ENCODE measurements around the gene FGD1.
"Not testable (repeated sequence)": the region's sequence is repeated elsewhere in the genome, so short reads cannot be mapped to it uniquely, and the experiment has no call there.

FGD1 gene

DNA sequence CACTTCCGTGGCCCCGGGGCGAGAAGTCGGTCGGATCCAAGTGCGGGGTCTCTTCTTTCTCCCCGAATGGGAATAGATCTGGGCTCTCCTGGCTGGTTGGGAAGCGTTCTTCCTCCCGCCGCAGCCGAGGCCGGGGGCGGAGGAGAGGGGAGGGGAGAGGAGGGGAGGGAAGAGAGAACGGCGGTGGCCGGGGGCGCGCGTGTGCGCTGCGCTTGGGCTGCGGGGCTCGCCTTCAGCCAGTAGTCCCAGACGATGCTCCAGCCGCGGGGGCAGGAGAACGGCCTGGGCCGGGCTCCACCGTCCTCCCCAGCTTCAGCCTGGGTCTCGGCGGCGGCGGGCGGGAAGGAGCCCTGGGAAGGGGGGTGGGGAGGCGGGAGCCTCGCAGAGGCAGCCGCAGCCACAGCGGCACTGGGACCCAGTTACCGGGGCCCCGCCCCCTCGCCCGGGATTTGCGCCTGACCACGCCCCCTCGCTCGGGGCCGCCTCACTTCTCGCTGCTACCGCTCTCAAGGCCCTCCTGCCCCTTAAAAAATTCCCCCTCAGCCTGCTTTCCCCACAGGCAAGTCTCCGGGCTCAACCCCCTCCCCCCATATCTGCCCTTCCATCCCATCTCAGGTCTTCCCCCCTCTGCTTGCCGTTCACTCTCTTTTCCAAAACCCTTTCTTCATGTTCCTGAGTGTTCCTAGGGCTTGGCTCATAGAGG is at the start of gene FGD1:
Gene FGD1 (minus strand): TSS at position 421 of the 703 bp plus-strand sequence. CDS start 802 bp downstream, outside the sequence.
- peak; percentile 83 for DNase-seq

DNA sequence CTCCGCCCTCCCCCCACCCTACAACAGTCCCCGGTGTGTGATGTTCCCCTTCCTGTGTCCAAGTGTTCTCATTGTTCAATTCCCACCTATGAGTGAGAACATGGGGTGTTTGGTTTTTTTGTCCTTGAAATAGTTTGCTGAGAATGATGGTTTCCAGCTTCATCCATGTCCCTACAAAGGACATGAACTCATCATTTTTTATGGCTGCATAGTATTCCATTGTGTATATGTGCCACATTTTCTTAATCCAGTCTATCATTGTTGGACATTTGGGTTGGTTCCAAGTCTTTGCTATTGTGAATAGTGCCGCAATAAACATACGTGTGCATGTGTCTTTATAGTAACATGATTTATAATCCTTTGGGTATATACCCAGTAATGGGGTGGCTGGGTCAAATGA is 46.2 kb upstream of the FGD1 start:
- DNase-seq = not testable (repeated sequence)

DNA sequence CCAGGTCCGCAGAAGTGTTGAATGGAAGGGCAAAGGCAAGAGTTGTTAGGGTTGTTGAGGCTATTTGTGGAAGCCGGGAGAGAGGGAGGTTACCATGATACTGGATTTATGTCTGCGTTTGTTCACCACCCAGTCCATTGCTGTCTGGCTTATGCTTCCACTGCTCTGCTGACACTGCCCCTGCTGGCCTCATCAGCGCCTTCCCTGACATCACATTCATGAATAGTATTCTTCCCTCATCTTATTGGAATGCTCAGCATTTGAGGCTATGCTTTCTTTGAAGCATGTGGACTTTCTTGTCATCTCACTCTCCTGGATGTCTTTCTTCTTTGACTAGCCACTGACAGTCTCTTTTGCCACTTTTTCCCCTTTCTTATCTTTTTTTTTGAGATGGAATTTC is 44.3 kb upstream of the FGD1 start:
- DNase-seq = no peak

DNA sequence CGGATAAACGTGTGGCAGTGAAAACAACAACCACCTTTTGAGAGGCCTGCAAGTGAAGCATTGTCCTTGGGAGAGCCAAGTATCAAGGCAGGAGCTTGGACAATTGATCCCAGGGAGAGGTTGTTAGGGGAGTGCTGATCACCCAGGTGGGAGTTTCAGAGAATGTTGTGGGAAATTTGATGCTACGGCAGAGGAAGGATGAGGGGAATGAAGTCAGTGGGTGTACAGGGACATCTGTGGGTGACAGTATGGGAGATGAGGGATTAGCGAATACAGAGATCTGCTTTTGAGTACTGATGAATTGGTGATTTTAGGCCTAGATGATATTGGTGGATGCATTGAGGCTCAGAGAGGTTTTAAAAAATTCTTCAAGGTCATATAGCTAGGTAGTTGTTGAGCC is 38.2 kb upstream of the FGD1 start:
- no peak for DNase-seq

DNA sequence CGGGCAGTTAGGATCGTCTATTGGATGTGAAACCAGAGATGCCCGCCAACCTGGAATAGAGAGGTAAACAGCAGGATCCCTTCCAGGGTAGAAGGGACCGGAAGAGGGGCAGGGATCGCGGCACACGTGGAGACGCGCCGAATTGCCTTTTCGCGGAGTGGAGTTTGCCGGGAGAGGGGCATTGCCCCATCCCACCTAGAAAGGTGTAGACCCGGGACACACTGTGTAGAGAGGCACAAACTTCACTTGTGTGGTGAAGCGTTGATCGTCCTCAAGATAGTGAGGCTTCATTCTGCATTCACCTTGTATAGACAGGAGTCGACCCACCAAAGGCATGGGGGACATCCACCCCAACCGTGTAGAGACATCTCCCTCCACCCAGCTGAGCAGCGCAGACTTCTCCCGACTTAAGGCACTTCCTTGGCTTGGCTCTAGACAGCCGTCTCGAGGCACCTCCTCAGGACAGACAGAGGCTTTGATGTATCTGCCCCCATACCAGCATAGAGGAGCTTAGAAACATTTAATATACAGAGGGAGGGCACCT is 34.4 kb upstream of the FGD1 start:
- peak; percentile 37 for DNase-seq

DNA sequence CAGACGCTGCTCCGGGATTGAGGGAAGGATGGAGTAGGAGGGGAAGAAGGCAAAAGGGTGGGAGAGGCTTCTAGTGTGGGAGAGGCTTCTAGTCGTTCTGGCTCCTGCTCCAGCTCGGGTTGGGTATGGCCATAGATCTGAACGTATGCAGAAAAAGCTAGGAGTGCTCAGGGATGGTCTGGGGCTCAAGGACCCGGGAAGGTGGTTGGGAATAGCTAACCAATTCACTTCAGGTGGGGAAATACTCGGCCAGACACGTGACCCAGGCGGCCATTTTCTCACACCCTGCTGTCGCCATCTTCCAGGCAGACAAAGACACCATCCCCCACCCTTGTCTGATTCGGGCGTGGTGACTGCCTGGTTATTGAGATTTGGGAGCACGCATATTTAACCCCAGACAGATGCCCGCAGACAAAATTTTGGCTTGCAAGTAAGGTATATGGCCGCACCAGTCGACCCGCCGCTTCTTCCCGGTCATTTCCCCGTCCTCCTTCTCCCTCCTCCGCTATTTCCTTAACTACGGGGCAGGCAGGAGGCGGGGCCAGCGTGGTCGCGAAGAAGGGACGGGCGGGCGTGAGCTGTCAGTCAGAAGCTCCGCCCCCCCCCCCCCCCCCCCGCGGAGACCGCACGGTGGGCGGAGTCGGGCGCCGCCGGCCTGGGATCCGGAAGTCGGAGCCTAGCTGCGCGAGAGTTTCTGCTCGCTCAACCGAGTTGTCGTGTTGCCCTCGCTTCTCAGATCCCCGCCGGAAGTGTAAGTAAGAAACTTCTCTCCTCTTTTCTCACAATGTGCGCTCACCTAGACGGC is 33.7 kb upstream of the FGD1 start, which contains the start of gene GNL3L:
Gene GNL3L (plus strand): TSS at position 668 of the 805 bp plus-strand sequence. CDS start 2,348 bp downstream, outside the sequence.
- DNase-seq = peak; percentile 93

DNA sequence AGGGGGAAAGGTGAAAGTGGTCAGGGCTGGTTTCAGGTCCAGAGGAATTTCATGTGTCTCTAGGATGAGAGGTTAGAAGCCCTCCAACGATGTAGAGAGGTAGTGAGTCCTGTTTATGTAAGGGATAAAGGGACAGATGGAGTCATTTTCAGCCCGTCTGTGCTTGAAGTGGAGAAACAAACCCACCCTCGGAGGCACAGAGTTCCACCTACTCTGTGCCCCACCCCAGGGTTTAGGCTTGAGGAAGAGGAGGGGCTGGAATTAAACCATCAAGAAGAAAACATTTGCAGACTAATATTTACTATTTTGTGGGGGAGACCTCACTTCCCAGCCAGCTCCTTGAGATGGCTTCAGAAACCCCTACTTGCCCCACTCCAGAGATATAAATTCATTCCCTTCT is 33.1 kb upstream of the FGD1 start:
- DNase-seq = peak; percentile 85

DNA sequence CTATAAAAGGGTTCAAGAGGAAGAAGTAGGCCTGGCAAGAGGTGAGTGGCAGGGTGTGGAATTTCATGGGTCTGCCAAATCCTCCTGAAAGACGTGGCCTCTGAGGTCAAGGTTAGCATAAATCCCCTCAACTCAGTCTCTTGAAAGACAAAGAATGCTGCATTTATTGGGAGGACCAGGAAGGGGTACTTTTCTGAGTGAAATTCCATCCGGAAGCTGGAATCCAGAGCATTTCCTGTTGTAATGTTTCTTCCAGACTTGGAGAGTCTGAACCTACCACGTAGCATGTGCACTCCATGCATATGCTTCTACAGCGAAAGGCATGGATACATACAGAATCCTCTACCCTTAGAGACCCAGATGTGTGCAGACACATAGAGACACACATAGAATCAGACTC is 13.4 kb upstream of the FGD1 start:
- no peak for DNase-seq

DNA sequence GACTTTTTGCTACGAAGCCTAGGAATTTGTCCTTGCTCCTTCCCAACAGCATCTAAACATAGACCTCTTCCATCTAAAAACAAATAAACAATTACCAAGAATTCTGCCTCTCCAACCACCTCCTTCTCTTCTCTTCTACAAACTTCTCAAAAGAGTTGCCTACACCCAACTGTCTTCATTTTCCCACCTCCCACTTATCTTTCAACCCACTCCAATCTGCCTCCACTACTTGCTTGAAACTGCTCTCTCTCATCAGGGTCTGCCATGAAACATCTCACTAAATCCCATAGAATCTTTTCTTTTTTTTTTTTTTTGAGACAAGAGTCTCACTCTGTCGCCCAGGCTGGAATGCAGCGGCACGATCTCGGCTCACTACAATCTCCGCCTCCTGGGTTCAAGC is 902 bp upstream of the FGD1 start:
- DNase-seq = no peak

DNA sequence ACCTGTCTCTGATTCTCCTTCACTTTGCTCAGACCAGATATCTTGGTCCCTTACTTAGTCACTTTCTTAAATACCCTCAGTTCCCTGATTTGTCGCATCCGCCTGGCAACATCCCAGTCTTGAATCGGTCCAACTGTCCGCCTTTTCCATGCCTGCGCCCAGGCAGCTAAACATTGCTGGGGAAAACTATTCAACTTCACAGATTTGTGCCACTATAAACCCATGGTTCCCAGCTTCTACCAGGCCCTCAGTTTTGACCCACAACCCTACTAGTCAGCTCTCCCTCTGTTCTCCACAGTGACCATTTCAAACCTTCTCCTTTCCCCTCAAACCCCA is 451 bp upstream of the FGD1 start:
- no peak for DNase-seq

DNA sequence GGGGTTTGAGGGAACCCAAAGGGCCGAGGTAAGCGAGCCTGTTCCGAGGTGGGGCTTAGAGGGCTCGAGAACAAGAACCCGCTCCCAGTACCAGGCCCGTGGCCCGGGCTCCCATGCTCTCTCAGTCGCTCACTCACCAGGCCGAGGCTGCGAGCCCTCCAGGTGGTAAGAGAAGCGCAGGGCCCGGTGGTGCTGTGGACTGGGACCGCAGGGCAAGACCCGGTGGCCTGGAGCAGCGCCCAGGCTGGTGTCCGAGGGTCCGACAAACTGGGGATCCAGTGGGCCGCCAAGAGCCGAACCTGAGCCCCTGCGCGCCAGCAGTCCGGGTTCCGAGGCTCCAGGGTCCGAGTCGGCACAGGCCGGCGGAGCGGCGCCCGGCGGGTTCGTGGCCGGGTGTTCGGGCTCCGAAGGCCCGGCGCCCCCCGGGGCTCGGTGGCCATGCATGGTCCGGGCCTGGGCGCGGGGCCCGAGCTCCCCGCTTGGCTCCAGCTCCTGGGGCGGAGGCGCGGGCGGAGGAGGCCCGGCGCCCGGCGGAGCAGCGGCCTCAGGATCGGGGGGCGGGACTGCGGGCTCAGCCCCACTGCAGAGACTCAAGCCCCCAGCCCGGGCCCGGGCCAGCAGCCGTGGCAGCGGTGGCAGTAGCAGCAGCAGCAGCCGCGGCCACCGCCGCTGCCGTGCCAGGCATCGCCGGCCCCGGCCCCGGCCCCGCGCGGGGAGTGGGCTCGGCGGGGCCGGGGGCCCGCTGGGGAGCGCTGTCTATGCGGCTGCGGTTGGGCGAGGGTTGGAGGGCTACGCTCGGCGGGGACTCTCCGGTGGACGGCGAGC is 833 bp downstream of the FGD1 start:
- peak; percentile 52 for DNase-seq

DNA sequence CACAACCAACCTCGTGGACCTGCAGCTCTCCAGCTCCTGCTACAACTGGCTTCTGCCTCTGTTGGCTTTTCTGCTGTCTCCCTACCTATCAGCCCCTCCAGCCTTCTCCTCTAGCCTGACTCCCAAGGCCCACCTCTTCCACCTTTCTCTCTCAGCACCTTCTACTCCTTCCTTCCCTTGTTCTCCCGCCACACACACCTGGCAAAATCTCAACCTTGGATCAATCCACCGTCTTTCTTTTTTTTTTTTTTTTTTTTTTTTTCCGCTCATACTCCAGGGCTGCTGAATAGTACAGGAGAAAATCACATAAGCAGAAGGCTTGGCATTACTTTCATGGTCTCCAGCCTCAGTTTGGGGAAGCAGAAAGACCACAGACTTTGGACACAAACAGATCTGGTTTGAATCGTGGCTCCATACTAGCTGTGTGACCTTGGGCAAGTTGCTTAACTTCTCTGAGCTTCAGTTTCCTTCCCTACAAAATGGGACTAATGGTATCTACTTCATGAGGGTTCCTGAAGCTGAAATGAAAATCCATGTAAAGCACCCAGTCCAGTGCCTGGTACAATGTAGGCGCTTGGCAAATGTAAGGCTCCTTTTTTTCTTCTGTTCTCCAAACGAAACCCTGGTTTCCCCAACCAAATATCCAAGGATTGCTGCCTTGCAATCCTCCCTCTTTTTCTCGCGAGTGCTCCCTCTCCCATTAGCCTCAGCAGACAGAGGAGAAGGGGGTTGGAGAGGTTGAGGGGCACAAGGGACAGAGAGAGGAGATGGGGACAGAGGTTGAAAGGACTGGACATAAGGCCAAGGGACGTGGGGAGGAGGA is 1.7 kb downstream of the FGD1 start:
- no peak for DNase-seq

DNA sequence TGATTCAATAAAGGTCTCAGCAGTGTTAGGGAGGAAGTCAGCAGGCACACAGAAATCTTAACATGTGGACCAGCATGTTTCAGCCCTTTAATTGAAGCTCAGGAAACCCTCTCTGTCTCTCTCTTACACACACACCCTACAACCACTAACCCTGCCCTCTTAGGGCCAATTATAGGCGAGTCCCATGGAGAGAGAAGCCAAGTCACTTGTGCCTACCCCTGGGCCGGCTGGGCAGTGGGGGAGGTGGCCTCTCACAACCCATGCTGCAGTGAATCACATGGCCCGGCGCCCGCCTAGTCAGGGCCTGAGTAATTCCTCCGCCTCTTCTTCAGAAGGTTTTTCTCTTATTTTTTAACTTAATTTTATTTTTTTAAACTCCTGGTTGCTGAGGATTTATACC is 3.7 kb downstream of the FGD1 start:
- DNase-seq = peak; percentile 9

DNA sequence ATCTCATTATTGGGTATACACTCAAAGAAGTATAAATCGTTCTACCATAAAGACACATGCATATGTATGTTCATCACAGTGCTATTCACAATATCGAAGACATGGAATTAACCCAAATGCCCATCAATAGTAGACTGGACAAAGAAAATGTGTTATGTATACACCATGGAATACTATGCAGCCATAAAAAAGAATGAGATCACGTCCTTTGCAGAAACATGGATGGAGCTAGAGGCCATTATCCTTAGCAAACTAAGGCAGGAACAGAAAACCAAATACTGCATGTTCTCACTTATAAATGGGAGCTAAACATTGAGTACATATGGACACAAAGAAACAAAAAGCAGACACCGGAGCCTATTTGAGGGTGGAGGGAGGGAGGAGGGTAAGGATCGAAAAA is 6.2 kb downstream of the FGD1 start:
- not testable (repeated sequence) for DNase-seq

DNA sequence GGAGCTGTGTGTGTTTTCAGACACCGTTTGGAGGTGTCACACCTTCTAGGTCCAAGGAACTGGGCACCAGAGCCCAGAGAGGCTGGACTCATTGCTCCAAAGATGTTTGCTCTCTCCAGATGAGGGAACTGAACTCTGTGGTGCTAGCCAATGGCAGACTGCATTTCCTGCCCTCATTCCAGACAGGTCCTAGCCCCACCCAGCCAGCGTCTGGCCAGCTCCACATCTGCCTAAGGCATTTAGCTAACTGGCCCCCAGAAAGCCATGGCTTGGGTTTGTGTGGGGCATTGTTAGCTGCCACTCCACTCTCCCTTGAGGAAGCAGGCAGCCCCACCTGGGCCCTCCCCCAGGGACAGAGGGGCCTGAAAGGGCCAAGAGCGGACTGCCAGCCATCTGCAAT is 11.4 kb downstream of the FGD1 start:
- no peak for DNase-seq

DNA sequence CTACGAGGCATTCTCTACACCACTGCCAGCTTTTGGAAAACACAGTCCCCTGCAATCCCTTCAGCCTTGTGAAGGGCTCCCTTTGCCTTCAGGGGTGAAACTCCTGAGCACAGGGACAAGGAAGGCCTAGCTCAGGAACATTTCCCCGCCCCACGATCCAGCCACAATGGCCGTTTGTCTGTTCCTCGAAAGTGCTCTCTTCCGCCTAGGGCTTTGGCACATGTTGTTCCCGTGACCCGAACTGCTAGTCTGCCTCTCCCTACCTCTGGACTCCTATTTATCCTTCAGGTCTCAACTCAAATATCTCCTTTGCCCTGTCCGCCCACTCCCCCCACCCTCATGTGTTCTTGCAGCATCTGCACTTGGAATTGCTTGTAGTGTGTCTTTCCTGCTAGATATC is 12.1 kb downstream of the FGD1 start:
- no peak for DNase-seq

DNA sequence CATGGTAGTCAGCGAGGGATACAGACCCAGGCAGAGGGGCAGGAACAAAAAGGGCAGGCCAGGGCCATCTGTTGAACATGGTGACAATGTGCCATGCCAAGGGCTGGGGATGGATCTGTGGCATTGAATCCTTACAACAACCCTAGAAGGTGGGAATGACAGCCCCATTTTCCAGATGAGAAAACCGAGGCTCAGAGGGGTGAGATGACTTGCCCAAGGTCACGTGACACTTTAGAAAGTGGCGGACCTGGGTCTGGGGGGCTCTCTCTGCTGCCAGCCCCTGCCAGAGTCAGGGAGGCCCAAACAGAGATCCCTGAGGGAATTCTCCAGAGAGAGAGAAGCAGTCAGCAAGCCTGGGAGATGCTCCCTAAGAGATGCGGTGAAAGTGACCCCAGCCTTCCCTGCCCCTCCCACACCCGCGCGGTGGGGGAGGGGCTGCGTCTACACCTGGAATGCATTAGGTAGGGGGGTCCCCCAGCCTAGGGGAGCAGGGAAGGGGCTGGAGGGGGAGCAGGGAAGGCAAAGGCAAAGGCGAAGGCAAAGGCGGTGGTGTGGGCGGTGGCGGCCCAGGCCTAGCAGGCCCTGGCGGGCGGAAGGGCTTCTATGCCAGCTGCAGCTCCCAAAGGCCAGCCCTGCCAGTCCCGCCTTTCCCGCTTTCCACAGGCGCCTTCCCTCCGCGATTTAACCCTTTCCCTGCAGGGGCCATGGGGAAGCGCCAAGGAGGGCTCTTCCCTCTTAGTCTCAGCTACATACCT is 13.0 kb downstream of the FGD1 start:
- DNase-seq = no peak

DNA sequence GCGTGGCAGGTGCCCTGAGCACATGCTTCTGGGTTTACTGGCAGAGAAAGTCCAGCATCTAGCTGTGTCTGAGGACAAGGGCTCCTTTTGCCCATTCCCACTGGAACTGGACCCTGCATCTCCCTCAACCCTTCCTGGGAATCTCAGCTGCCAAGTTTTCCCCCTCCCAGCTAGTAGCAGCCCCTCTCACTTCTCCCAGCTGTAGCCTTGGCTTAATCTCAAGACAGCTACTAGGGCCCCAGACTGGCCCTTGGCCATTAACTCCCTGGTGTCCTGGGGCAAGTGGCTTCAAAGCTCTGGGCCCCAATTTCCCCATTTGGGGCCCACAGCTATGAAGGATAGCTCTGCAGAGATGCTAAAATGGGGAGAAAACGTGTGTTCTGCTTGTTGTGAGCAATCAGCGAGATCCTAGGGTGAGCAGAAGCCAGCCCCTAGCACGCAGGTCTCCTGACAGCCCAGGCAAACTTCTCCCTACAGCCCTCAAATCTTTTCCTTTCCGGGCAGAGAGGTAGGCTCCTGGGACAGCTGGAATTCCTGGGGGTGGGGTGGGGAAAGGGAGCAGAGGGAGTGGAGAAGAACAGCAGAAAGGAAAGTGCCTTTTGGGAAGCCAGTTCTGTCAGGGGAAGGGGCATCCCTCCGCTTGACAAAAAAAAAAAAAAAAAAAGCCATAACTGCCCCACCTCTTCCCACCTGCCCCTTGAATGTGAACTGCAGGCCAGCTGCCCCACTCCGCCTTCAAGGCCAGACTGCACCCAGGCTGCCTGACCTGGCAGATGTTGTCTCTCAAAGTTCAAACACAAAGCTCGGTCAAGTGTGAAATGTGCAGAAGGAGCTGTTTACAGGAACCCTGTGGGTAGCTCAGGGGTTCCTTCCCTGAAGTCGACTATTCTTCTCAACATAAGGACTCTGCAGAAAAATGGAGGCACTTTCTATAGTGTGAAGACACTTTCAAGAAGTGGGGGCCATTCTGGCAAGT is 16.6 kb downstream of the FGD1 start:
- DNase-seq = peak; percentile 70

DNA sequence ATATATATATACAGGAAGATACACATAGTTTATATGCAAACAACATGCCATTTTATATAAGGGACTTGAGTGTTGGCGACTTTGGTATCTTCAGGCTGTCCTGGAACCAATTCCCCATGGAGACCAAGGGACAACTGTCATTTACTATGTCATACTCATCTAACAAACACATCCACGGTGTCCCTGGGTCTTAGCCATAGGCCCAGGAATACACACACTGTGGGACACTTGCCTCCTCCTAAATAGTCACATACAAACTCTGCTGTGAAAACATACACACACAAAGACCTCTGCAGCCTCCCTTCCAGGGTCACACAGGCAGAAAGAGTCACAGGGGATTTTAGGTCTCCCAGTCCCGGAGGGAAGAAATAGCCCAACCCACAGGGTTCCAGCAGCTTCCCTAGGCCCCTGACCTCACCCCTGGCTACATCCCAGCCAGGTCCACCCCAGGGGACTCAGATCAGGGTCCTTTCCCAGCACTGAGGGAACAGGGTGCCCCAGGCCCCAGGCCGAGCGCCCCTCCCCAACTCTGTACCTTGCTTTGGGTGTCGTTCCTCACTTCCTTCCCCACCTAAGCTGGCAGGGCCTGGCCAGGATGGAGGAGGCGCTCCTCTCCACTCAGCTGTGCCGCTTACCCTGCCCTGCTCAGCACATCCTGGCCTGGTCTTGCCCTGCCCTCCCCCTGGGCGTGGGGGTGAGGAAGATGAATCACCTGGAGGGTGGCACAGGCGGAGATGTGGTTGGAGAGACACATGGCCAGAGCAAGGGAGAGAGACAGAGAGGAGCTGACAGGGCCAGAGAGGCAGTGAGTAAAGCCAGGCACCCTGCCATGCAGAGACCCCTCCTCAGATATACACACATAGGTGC is 21.8 kb downstream of the FGD1 start:
- no peak for DNase-seq
